Aorta (tissue), 5 donors: ENCODE results near the gene EPG5. TPM values are rescaled to one million over a fixed set of nuclear protein-coding genes. Genes with fewer than 3 reads are reported as not detected.

Experiments used
- ATAC-seq: fragments of 200-7000 bp; cut with Tn5 transposase; one replicate; pipeline ENCODE4 v1.9.1; 2022; ENCODE audit warnings: moderate library complexity; ENCODE audit not compliant: low FRiP score
- DNase-seq, 2 donors: peaks; one replicate each; pipeline ENCODE4 v3.0.0-alpha.2; 2020
- H3K27ac ChIP-seq, 2 donors: one replicate each; pipeline ENCODE4 v1.5.1; 2013; ENCODE audit warnings: low read length in 2 of 2, mild to moderate bottlenecking in 2 of 2, moderate library complexity in 2 of 2, control low read depth in 1 of 2, inconsistent platforms in 1 of 2, low read depth in 1 of 2
- H3K27me3 ChIP-seq, 2 donors: one replicate each; pipeline ENCODE4 v1.6.1; 2013; ENCODE audit warnings: control low read depth in 1 of 2, low read length in 1 of 2, mild to moderate bottlenecking in 1 of 2, moderate library complexity in 1 of 2; ENCODE audit not compliant: insufficient read depth in 2 of 2, control insufficient read depth in 1 of 2
- H3K36me3 ChIP-seq, 2 donors: one replicate each; pipeline ENCODE4 v1.6.1; 2013; ENCODE audit warnings: control low read depth in 1 of 2, low read length in 1 of 2, mild to moderate bottlenecking in 1 of 2; ENCODE audit not compliant: insufficient read depth in 2 of 2, control insufficient read depth in 1 of 2
- H3K4me1 ChIP-seq, 2 donors: one replicate each; pipeline ENCODE4 v1.6.1; 2013; ENCODE audit warnings: low read length in 2 of 2, control low read depth in 1 of 2, mild to moderate bottlenecking in 1 of 2, moderate library complexity in 1 of 2; ENCODE audit not compliant: insufficient read depth in 2 of 2, control insufficient read depth in 1 of 2
- H3K4me3 ChIP-seq, 2 donors: one replicate each; pipeline ENCODE4 v1.5.1; 2013; ENCODE audit warnings: low read length in 2 of 2, control low read depth in 1 of 2, mild to moderate bottlenecking in 1 of 2
- H3K9me3 ChIP-seq: one replicate; pipeline ENCODE4 v1.6.1; 2013; ENCODE audit warnings: mild to moderate bottlenecking, low read length; ENCODE audit not compliant: control insufficient read depth
- WGBS, 2 donors: extraction: QIAGEN DNeasy Blood & Tissue Kit; methylation state at CpG; one replicate each; pipeline ENCODE4 v1.1.7; 2013; 5-methylcytosine and 5-hydroxymethylcytosine counted together
- intact Hi-C, 2 donors: fragments of 100-400 bp; cut with DNase I; formaldehyde crosslinking; loops; one replicate each; pipeline versions ENCODE4 v1.14.2 to v1.15.0; 2022
- polyA plus RNA-seq, 2 donors: library from polyadenylated mRNA; stranded (reverse); fragments of 200-250 nt; gene quantifications; one replicate each; pipeline ENCODE4 v1.2.3, GENCODE V29; 2013
- total RNA-seq, 2 donors: library from RNA; stranded (reverse); fragmentation: NEBNext Ultra II Directional; extraction: Animal tissue kit (Norgen Biotek cat#: 25700); gene quantifications; one replicate each; pipeline ENCODE4 v1.2.1, GENCODE V29; 2021
- donor health status: healthy with polysubstance abuse.
- donor health status: Bipolar disorder and iron deficiency.
- donor health status: DM: no; HTN: no; CAD: no.
- donor health status: DM: no; HTN: no; CAD: no.
- donor health status: DM: yes; HTN: yes; CAD: no.

Gene EPG5
- total and polyA plus RNA-seq, 4 donors, result 2.5 to 37.3 (median 19.8) TPM

DNA sequence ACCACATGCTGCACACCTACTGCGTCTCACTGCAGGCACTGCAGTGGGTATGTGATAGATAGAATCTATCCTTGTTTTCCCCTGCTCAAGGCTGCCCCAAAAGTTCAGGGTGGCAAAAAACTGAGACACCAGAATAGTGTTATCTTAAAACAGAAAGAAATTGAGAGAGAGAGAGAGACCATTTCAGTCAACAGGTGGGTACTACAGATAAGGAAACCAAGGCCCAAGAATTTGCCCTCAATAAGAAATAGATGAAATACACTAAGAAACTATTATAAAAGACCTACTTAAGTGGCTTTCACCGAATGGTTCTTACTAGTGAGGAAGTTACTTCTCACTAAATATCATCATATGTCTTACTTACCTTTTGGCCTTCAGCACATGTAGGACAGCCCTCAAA is 27.9 kb downstream of the EPG5 start:
- Histone ChIP-seq H3K27me3 (no peaks in the 10 kb centered on the region), H3K27ac (no peak overlapping the region), H3K4me3 (no peak overlapping the region), H3K9me3 (no peaks in the 10 kb centered on the region), H3K36me3 (peaks cover 0 to 5% of the 10 kb centered on the region in 2 donors), H3K4me1 (no peaks in the 10 kb centered on the region)
- WGBS, 2 donors, result 92 to 95% methylated on average over 2 of the region's 2 CpGs
- intact Hi-C loops, result no loop called here
- DNase-seq (no peak), ATAC-seq (no peak)

DNA sequence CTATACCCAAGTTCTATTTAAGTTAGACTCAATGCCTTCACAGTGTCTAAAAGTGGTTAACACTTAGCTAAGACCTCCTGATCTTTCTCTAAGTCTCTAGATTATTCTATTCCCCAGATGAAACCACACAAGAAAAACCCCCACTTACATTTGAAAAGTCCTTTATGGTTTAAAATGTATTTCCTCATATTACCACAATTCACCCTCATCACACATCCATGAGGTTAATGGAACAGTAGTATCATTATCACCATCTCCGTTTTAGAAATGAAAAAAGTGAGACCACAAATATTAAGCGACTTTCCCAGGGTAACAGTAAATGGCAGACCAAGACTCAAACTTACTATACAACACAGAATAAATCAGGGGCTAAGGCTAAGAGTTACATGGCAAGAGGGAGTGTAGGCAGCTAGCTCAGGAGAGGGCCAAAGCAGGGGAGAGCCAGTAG is 28.6 kb downstream of the EPG5 start:
- Histone ChIP-seq H3K4me1 (no peaks in the 10 kb centered on the region), H3K36me3 (peaks cover 0 to 5% of the 10 kb centered on the region in 2 donors)

DNA sequence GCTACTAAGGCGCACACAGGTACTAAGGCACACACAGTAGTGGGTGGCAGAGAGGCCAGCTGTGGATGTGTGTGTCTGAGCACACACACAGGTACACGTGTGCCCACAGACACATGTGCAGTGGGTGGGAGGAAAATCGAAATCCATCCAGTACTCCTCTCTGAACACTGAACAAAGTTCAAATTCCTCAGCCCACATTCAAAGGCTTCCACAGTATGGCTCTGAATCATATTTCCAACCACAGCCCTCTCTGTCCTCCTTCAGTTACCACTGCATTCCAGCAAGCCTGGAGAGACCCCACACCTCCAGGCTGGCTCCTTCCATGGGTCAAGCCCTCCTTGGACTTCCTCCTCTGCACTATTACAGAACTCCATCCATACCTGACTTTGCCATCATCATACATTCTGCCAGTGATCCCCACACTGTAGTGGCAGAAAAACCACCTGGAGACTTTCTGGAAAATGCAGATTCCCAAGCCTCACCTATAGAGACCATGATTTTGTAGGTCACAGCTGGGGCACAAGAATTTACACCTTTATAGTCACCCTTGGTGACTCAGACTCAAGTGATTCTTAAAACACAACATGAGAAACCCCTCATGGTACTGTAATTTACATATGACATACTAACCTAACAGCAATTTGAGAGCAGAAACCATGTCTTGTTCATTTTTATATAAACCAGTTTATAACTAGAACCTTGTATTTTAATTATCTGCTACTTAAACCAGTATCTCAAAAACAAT is 31.4 kb downstream of the EPG5 start:
- intact Hi-C loops, result no loop called here
- no peaks in the 10 kb centered on the region for H3K4me1 ChIP-seq
- peaks cover 0 to 9% of the 10 kb centered on the region in 2 donors for H3K36me3 ChIP-seq
- no peak for DNase-seq
- no peaks in the 10 kb centered on the region for H3K27me3 ChIP-seq
- H3K9me3 ChIP-seq, result no peaks in the 10 kb centered on the region
- no peak overlapping the region for H3K27ac ChIP-seq
- 93 to 94% methylated on average over 3 of the region's 3 CpGs for WGBS, 2 donors
- no peak for ATAC-seq
- H3K4me3 ChIP-seq, result no peak overlapping the region

More for the DNA sequence above, 28.6 kb downstream of the EPG5 start:
- intact Hi-C loops, result no loop called here
- Histone ChIP-seq H3K27ac (no peak overlapping the region), H3K9me3 (no peaks in the 10 kb centered on the region), H3K27me3 (no peaks in the 10 kb centered on the region), H3K4me3 (no peak overlapping the region)
- DNase-seq (no peak), ATAC-seq (no peak)
- WGBS, 2 donors, result 89 to 93% methylated on average over 2 of the region's 2 CpGs

DNA sequence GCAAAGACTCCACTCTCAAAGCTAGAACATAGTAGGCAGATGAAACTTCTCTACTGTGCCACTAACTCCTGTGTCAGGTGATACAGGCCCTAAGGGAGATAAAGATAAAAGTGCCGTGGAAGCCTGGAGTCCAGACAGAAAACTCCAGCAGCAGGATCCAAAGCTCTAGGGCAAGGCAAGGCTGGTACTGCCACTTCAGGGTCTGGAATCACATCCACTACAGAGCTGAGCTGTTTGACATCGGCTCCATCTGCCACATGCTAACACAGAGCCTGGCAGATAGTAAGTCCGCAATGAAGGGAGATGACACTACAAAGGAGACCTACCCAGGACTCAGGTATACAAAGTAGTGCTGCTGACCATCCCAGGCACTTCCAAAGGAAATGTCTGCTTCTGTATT is 34.4 kb downstream of the EPG5 start:
- no peaks in the 10 kb centered on the region for H3K4me1 ChIP-seq
- intact Hi-C loops, result no loop called here
- no peaks in the 10 kb centered on the region for H3K27me3 ChIP-seq
- H3K36me3 ChIP-seq, result peaks cover 0 to 9% of the 10 kb centered on the region in 2 donors
- H3K9me3 ChIP-seq, result no peaks in the 10 kb centered on the region
- H3K27ac ChIP-seq, result no peak overlapping the region
- WGBS, 2 donors, result 87 to 89% methylated on average over 3 of the region's 3 CpGs
- ATAC-seq (no peak), DNase-seq (no peak)
- no peak overlapping the region for H3K4me3 ChIP-seq

DNA sequence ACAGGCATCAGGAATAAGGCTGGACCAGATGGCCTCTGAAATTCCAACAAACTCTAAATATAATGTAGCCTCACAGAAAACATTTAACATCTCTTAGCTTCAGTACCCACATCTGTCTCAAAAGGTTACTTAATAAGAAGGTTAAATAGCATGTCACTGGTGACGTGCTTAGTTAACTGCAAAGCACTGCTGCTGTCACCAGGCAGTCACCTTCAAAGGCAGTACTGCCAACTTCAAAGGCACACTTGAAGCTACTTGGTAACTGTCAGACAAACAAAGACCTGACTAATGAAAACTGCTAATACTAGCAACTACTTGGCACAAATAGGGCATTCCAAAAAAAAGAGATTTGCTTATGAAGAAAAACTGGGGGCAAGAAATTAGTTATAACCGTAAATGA is 36.2 kb downstream of the EPG5 start:
- Histone ChIP-seq H3K27ac (no peak overlapping the region), H3K36me3 (peaks cover 0 to 9% of the 10 kb centered on the region in 2 donors), H3K9me3 (no peaks in the 10 kb centered on the region), H3K4me3 (no peak overlapping the region), H3K4me1 (no peaks in the 10 kb centered on the region), H3K27me3 (no peaks in the 10 kb centered on the region)
- WGBS, 2 donors, result 94% methylated on average over 2 of the region's 2 CpGs
- ATAC-seq (no peak), DNase-seq (no peak)
- intact Hi-C loops, result no loop called here

GRCh38 chr18:45926691-45927090 is 40.4 kb downstream of the EPG5 start:
- Histone ChIP-seq H3K27me3 (no peaks in the 10 kb centered on the region), H3K9me3 (no peaks in the 10 kb centered on the region), H3K4me1 (no peaks in the 10 kb centered on the region), H3K36me3 (peaks cover 7 to 8% of the 10 kb centered on the region in 2 donors), H3K27ac (no peak overlapping the region), H3K4me3 (no peak overlapping the region)
- no peak for DNase-seq
- 95 to 97% methylated on average over 3 of the region's 3 CpGs for WGBS, 2 donors
- intact Hi-C loops, result no loop called here
- ATAC-seq, result no peak

GRCh38 chr18:45926085-45926484 is 41.0 kb downstream of the EPG5 start:
- 89% methylated on average over 3 of the region's 3 CpGs for WGBS, 2 donors
- DNase-seq (no peak), ATAC-seq (no peak)
- no peaks in the 10 kb centered on the region for H3K4me1 ChIP-seq
- no peak overlapping the region for H3K4me3 ChIP-seq
- peaks cover 7 to 8% of the 10 kb centered on the region in 2 donors for H3K36me3 ChIP-seq
- intact Hi-C loops, result no loop called here
- no peaks in the 10 kb centered on the region for H3K27me3 ChIP-seq
- no peak overlapping the region for H3K27ac ChIP-seq
- no peaks in the 10 kb centered on the region for H3K9me3 ChIP-seq

DNA sequence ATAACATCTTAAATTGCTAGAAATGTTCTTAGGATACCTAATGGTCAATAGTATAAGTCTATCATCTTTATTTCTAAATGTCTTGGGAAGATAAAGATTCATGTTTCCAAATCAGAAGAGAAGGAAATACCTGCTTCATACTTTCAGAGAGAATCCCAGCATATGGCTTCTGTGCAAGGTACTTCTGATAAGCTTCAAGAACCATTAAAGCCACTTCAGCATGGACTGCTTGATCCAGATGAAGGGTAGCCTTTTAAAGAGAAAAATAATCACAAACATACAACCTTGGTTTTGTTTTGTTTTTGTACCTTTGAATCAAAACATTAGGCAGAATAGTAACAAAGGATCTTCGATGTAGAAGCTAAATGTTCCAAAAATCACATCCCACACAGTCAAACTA is 44.0 kb downstream of the EPG5 start:
- no peaks in the 10 kb centered on the region for H3K27me3 ChIP-seq
- WGBS, 2 donors, result 91 to 93% methylated on average over 1 of the region's 1 CpG
- H3K4me3 ChIP-seq, result no peak overlapping the region
- peaks cover 6 to 7% of the 10 kb centered on the region in 2 donors for H3K36me3 ChIP-seq
- ATAC-seq (no peak), DNase-seq (no peak)
- H3K27ac ChIP-seq, result no peak overlapping the region
- intact Hi-C loops, result no loop called here
- no peaks in the 10 kb centered on the region for H3K4me1 ChIP-seq
- H3K9me3 ChIP-seq, result no peaks in the 10 kb centered on the region

- 9 to 14% methylated on average over 4 of the region's 4 CpGs for WGBS, 2 donors
- Histone ChIP-seq H3K9me3 (no peaks in the 10 kb centered on the region), H3K36me3 (peaks cover 7 to 10% of the 10 kb centered on the region in 2 donors), H3K27ac (no peak overlapping the region), H3K4me3 (no peak overlapping the region), H3K27me3 (no peaks in the 10 kb centered on the region), H3K4me1 (no peaks in the 10 kb centered on the region)
- DNase-seq (peak; percentile 82 to 90), ATAC-seq (no peak)
- intact Hi-C loops, result no loop called here
Measured at GRCh38 chr18:45920367-45920766, 46.8 kb downstream of the EPG5 start.
